ENCODE results near the gene HM13. TPM values are rescaled to one million over a fixed set of nuclear protein-coding genes. Genes with fewer than 3 reads are reported as not detected.
"Not testable (repeated sequence)": the region's sequence is repeated elsewhere in the genome, so short reads cannot be mapped to it uniquely, and the experiment has no call there.

The HM13 gene
- total RNA-seq, 1 donor from 2014 or later: 37.9 TPM

GRCh38 chr20:31606804-31607639, 92.8 kb downstream of the HM13 start:
- peak; percentile 64 to 94 for DNase-seq (ENCODE audit: low read depth in 2 of 2)

GRCh38 chr20:31607640-31608250, 93.5 kb downstream of the HM13 start:
- DNase-seq (ENCODE audit: low read depth in 2 of 2): no peak

GRCh38 chr20:31608251-31608945, 94.2 kb downstream of the HM13 start:
- DNase-seq (ENCODE audit: low read depth in 2 of 2): peak; percentile 79 to 99

DNA sequence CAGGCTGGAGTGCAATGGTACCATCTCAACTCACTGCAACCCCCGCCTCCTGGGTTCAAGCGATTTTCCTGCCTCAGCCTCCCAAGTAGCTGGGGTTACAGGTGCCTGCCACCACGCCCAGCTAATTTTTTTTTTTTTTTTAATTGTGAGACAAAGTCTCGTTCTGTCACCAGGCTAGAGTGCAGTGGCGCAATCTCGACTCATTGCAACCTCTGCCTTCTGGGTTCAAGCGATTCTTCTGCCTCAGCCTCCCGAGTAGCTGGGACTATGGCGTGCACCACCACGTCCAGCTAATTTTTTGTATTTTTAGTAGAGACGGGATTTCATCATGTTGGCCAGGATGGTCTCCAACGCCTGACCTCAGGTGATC, 98.0 kb downstream of the HM13 start:
- DNase-seq (ENCODE audit: low read depth in 2 of 2): not testable (repeated sequence)

- no peak for DNase-seq (ENCODE audit: low read depth in 2 of 2)
Observed at GRCh38 chr20:31615416-31615815, 101.2 kb downstream of the HM13 start.

- no peak for DNase-seq (ENCODE audit: low read depth in 2 of 2)
Observed at GRCh38 chr20:31617432-31618104, 103.3 kb downstream of the HM13 start.

Other genes with a start within 250 kb of the HM13 start
- not detected in 2 replicates for gene DEFB116, start 205.9 kb upstream of the HM13 start, total RNA-seq
- gene DEFB118, start 145.8 kb upstream of the HM13 start, total RNA-seq: not detected in 2 replicates
- gene DEFB119, start 123.9 kb upstream of the HM13 start, total RNA-seq: not detected in 2 replicates
- not detected in 2 replicates for gene DEFB121, start 108.2 kb upstream of the HM13 start, total RNA-seq
- gene DEFB123, start 73.8 kb upstream of the HM13 start, total RNA-seq: not detected in 2 replicates
- gene DEFB124, start 39.3 kb upstream of the HM13 start, total RNA-seq: not detected in 2 replicates
- gene REM1, start 39.2 kb upstream of the HM13 start, total RNA-seq: under 0.01 TPM in 1 of 2 replicates, not detected in the other
- 478 and 838 TPM in 2 replicates for gene ID1, start 90.8 kb downstream of the HM13 start, total RNA-seq
- gene COX4I2, start 123.5 kb downstream of the HM13 start, total RNA-seq: not detected in 2 replicates
- 36.0 and 40.7 TPM in 2 replicates for gene BCL2L1, start 208.4 kb downstream of the HM13 start, total RNA-seq
- 5.8 and 18.1 TPM in 2 replicates for gene TPX2, start 224.8 kb downstream of the HM13 start, total RNA-seq